Measurements from ENCODE around the gene DYNC2H1.

The DYNC2H1 gene

GRCh38 chr11:103480421-103480820 is 371.2 kb downstream of the DYNC2H1 start:
- DNase-seq: no peak

- peak; percentile 16 for DNase-seq
Measured at GRCh38 chr11:103483996-103484395, 374.8 kb downstream of the DYNC2H1 start.

- DNase-seq: no peak
Measured at GRCh38 chr11:103484545-103484944, 375.3 kb downstream of the DYNC2H1 start.

GRCh38 chr11:103486604-103487003 is 377.4 kb downstream of the DYNC2H1 start:
- peak; percentile 16 for DNase-seq

GRCh38 chr11:103487113-103487512 is 377.9 kb downstream of the DYNC2H1 start:
- no peak for DNase-seq

GRCh38 chr11:103488031-103488461 is 378.8 kb downstream of the DYNC2H1 start:
- no peak for DNase-seq

GRCh38 chr11:103488579-103488978 is 379.4 kb downstream of the DYNC2H1 start:
- DNase-seq: no peak

GRCh38 chr11:103491777-103492176 is 382.6 kb downstream of the DYNC2H1 start:
- no peak for DNase-seq

- DNase-seq: no peak
Measured at GRCh38 chr11:103494491-103494890, 385.3 kb downstream of the DYNC2H1 start.

GRCh38 chr11:103497268-103497667 is 388.0 kb downstream of the DYNC2H1 start:
- no peak for DNase-seq

- DNase-seq: peak; percentile 27
Measured at GRCh38 chr11:103499710-103500340, 390.6 kb downstream of the DYNC2H1 start.

- no peak for DNase-seq
Measured at GRCh38 chr11:103515283-103515682, 406.1 kb downstream of the DYNC2H1 start.

- DNase-seq: no peak
Measured at GRCh38 chr11:103520792-103521191, 411.6 kb downstream of the DYNC2H1 start.

GRCh38 chr11:103525069-103525468 is 415.8 kb downstream of the DYNC2H1 start:
- peak; percentile 78 for DNase-seq

GRCh38 chr11:103528046-103528445 is 418.8 kb downstream of the DYNC2H1 start:
- no peak for DNase-seq

GRCh38 chr11:103528596-103528995 is 419.4 kb downstream of the DYNC2H1 start:
- DNase-seq: no peak

- DNase-seq: peak; percentile 95
Measured at GRCh38 chr11:103529181-103529684, 420.0 kb downstream of the DYNC2H1 start.
